Epidermal melanocyte (primary cell): ENCODE measurements around the gene DMPK.
A peak's percentile ranks its signal among the peaks of the same experiment; 100 is the strongest.

Source experiments
- DNase-seq: peaks from one replicate; pipeline ENCODE4 v3.0.0; 2011; ENCODE audit warnings: low spot score; ENCODE audit not compliant: insufficient read length

Gene DMPK

DNA sequence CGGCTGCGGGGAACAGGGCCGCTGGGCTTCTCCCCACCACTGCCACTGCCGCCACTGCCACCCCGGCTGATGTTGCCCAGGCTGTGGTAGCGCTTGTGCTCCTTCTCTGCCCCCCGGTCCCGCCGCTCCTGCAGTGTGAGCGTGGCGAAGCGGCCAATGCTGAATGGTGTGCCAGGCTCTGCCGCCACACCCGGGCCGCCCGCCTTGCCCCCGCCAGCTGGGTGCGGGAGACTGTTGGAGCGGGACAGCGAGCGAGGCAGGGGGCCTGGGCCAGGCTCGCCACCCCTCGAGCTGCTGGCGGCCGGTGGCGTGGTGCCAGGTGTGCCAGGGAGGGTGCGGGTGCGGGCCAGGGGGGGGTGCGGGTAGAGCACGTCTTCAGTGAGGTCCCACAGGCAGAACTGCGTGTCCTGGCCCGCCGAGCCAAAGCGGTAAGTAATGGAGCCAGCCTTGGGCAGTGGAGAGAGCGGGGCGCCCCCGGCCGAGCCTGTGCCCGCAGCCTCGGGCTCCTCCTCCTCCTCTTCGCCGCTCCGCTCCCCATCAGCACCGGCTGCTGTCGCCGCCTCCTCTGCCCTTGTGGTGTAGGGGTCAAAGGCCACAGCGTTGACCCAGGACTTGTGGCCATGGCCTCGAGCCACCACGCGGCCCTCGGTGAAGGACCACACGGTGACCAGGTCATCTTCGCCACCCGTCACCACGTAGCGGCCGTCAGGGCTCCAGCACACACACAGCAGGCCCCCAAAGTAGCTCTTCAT is 3.7 kb upstream of the DMPK start:
- DNase-seq: no peak

- peak; percentile 75 for DNase-seq
Observed at GRCh38 chr19:45785097-45785496, 2.8 kb upstream of the DMPK start.

- DNase-seq: no peak
Observed at GRCh38 chr19:45784096-45784495, 1.8 kb upstream of the DMPK start.

- DNase-seq: peak; percentile 87
Observed at GRCh38 chr19:45782820-45783785, 813 bp upstream of the DMPK start.

DNA sequence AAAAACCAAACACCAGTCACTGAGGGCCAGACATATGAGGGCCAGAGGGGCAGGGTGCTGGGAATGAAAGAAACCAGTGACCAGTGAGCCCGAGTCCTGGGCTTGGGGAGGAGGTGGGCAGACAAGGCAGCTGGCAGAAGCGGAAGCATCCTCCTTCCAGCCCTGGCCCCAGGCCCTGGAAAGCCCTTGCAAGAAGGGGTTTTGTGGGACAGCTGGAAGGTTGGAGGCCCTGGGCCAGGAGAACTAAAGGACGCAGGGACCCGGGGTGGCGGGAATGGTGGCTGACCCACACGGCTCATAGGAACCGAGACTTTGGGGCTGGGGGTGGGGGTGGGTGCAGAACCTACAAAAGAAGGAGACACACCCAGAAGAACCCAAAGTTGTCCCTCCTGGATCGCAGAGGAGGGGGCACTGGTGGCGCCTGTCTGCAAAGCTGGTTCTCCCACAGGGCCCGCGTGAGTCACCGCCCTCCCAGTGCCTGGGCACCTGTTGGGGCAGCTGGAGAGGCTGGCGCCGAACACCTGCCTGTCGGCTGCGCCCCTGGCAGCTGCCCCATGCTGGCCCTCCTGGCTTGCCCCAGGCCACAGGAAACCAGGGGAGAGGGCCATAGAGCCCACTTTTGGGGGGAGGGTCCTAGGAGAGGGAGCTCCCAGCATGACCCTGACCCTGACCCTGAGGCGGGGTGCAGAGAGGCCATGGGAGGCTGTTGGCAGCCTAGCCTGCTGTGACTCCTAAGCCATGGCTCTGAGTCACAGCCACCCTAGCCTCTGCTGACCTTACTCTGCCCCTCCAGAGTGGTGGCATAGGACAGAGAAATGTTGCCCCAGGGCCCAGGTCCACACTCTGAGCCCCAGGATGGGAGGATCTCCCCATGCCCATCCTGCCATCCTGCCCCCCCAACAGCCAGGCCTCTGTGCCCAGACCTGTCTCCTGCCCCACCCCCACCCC is 802 bp downstream of the DMPK start:
- no peak for DNase-seq

GRCh38 chr19:45780448-45781213 is 1.7 kb downstream of the DMPK start:
- DNase-seq: no peak

- DNase-seq: no peak
Observed at GRCh38 chr19:45780146-45780447, 2.2 kb downstream of the DMPK start.

DNA sequence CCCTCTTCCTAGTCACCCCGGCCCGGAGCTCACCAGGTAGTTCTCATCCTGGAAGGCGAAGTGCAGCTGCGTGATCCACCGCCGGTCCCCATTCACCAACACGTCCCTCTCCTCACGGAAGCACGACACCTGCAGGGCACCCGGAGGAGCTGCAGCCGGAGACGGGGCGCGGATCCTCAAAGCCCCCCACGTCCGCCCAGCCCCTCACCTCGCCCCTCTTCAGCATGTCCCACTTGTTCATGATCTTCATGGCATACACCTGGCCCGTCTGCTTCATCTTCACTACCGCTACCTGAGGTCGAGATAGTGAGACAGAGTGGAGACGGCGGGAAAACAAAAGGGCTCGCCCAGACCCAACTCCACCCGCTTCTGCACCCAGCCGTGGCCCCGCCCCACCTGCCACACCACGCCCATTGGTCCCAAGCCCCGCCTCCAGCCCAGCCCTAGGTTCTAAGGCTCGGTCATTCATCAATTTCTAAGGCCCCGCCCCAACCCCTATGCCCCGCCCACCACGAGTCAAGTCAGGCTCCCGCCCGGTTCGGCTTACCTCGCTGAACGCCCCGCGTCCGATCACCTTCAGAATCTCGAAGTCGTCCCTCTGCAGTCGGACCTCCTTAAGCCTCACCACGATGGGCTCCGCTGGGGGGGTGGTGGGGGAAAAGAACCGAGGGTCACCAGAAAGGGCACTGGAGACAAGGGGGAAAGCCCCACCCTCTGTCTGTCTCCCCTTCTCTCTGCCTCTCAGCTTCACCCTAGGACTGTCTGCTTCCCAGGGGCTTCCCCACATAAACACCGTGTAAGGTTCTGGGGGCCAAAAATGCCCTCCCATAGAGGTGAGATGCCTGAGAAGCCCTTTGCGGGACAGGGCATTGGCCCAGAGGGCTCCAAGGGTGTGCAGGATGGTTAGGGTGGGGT is 2.8 kb downstream of the DMPK start:
- no peak for DNase-seq

DNA sequence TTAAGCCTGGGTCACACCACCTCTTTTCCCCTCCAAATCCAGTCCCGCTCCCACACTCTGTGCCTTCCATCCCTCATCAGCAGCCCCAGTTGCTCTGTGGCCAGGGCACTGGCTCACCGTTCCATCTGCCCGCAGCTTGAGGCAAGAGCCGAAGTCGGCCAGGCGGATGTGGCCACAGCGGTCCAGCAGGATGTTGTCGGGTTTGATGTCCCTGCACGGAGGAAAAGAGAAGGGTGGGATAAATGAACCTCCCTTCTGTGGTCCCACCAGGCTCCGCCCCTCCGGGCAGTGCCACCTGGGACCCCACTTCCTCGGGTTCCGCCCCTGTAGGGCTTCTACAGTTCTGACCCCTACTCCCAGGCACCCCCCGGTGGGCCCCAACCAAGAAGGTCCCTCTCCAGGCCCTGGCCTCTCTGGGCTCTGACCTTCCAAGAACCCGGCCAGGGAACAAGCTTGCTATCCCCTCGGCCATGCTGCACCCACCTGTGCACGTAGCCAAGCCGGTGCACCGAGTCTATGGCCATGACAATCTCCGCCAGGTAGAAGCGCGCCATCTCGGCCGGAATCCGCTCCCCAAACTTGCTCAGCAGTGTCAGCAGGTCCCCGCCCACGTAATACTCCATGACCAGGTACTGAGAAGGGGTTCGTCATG is 4.2 kb downstream of the DMPK start:
- no peak for DNase-seq

DNA sequence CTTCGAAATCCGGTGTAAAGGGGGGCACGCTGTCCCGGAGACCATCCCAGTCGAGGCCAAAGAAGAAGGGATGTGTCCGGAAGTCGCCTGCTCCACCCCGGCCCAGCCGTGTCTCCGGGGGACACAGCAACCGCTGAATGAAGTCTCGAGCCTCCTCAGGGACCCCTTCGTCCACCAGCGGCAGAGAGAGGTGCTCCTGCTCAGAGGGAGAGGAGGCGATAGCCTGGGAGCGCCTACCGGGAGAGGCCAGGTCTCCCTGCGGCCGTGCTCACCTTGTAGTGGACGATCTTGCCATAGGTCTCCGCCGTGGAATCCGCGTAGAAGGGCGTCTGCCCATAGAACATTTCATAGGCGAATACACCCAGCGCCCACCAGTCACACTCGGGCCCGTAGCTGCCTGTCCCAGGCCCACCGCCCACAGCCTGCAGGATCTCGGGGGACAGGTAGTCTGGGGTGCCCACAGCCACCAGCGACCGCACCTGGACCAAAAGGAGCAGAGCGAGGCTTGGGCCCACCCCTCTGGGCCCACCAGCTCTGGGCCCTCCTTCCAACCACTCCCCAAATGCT is 4.8 kb downstream of the DMPK start:
- no peak for DNase-seq

DNA sequence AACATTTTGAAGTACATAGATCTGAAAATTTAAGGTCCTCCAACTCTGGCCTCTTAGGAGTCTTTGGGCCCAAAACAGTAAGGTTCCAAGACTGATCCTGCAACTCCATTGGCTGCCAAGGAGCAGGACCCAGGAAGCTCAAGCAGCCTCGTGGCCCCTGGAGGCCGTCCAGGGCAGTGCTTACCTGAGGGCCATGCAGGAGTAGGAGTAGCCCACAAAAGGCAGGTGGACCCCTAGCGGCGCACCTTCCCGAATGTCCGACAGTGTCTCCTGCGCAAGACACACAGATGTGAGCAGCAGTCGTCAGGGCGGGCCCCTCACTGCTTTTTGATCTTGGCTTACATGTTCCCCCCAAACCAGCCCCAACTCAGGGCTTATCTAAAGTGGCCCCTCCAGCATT is 7.5 kb downstream of the DMPK start:
- DNase-seq: no peak

DNA sequence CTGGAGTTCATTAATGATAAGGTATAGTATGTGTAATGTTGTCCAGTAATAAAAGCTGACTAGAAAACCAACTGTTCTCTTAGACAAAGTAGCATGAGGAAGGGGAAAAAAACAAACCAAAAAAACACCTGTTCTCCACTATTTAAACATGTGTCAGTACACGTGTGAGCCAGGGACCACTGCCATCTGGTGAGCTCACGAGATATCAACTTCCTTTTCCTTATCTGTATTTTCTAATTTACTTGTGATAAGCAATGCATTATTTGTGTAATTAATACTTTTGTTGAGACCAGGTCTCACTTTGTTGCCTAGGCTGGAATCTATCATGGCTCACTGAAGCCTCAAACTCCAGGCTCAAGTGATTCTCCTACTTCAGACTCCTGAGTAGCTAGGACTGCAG is 8.9 kb downstream of the DMPK start:
- no peak for DNase-seq

DNA sequence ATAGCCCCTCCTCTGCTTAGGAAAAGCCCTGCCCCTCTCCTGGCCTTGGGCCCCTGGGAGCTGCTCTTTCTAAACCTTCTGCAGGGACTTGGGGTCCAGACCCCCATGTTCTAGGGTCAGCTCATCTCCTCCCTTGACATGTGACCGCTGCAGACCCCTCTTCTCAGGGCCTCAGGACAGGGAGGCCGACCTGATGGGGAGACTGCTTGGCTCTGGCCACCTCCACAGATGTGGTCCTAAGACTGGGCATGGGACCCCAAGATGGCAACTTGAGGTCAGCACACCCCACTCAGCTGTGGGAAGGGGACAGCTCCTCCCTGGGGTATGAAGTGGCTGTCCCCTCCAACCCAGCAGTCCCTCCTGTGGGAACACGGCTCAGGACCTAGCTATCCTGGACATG is 9.4 kb downstream of the DMPK start:
- no peak for DNase-seq

DNA sequence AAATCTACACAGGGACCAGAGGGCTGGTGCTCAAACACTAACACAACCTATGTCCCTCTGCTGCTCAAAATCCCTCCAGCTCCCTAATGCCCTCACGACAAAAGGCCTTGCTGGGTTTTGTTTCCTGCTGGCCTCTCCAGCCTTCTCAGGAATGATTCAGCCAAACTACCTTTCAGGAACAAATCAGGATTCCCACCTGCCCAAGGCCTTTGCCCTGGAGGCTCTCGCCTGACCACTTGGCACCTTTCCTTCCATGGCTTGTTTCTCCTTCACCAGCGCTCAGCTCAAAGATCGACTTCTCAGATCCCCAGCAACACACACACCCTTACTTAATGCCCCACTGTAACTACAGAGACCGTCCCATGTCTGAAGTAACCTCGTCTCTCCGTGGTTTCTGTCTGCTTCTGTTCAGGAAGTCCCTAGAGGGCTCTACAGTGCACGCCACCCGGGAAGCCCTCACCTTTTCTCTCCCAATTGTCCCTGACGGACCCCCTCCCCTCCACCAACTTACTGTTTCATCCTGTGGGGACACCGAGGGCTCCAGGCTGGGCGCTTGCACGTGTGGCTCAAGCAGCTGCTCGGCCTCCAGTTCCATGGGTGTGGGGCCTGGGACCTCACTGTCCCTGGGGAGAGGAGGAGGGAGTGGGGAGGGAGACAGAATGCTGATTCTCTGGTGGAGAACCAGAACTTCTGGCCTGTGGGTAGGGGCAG is 10.0 kb downstream of the DMPK start:
- no peak for DNase-seq

DNA sequence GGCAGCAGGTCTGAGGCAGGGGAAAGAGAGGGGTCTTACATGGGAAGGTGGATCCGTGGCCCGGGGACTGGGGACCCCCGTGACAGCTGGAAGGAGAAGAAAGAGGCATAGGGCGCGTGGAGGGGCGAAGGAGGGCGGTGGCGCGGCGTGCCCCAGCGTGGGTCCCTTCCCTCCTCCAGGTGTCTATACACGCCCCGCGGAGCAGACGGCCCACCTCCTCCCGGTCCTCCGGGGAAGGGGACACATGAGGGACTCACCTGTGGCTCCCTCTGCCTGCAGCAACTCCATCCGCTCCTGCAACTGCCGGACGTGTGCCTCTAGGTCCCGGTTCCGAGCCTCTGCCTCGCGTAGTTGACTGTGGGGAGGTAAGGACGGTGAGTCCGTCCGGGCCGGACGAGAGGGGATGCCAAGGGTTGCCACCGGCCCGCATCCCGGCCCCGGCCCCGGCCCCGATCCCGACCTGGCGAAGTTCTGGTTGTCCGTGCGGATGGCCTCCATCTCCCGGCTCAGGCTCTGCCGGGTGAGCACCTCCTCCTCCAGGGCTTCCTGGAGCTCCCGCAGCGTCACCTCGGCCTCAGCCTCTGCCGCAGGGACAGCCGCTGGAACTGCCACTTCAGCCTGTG is 10.9 kb downstream of the DMPK start:
- DNase-seq: no peak

- peak; percentile 99 for DNase-seq
Observed at GRCh38 chr19:45770192-45771101, 11.8 kb downstream of the DMPK start.

DNA sequence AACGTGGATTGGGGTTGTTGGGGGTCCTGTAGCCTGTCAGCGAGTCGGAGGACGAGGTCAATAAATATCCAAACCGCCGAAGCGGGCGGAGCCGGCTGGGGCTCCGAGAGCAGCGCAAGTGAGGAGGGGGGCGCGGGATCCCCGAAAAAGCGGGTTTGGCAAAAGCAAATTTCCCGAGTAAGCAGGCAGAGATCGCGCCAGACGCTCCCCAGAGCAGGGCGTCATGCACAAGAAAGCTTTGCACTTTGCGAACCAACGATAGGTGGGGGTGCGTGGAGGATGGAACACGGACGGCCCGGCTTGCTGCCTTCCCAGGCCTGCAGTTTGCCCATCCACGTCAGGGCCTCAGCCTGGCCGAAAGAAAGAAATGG is 12.5 kb downstream of the DMPK start:
- no peak for DNase-seq
